Thoracic aorta (tissue), 2 donors: ENCODE data around the gene ATF2. TPM values are rescaled to one million over a fixed set of nuclear protein-coding genes. Genes with fewer than 3 reads are reported as not detected.
"Not testable (repeated sequence)": the region's sequence is repeated elsewhere in the genome, so short reads cannot be mapped to it uniquely, and the experiment has no call there.

Experiments
- ATAC-seq: fragments of 150-250 bp; one replicate; pipeline ENCODE4 v1.8.0; 2017; ENCODE audit warnings: low read depth; ENCODE audit not compliant: insufficient number of reproducible peaks, low FRiP score
- DNase-seq: peaks from one replicate; pipeline ENCODE4 v3.0.0-alpha.2; 2020; ENCODE audit warnings: low spot score
- H3K27ac ChIP-seq, 2 donors: fragments of 200-600 bp; sonication (generic); 1 replicate in 1 of 2; 2 replicates in 1 of 2; pipeline ENCODE4 v1.5.1; 2016; ENCODE audit warnings: mild to moderate bottlenecking in 2 of 2, moderate library complexity in 2 of 2
- H3K27me3 ChIP-seq: fragments of 200-600 bp; sonication (generic); replicated peaks from 2 replicates; pipeline ENCODE4 v1.6.0; 2016; ENCODE audit warnings: mild to moderate bottlenecking; ENCODE audit not compliant: insufficient read depth
- H3K36me3 ChIP-seq: fragments of 200-600 bp; sonication (generic); one replicate; pipeline ENCODE4 v1.5.1; 2016
- H3K4me1 ChIP-seq, 2 donors: fragments of 200-600 bp; sonication (generic); 1 replicate in 1 of 2; 2 replicates in 1 of 2; pipeline versions ENCODE4 v1.5.1 to v1.6.0; 2016; ENCODE audit warnings: low read depth in 2 of 2, mild to moderate bottlenecking in 1 of 2; ENCODE audit not compliant: control insufficient read depth in 1 of 2
- H3K4me3 ChIP-seq: fragments of 200-600 bp; sonication (generic); 2 replicates; pipeline ENCODE4 v1.5.1; 2016; ENCODE audit warnings: mild to moderate bottlenecking
- H3K9me3 ChIP-seq: fragments of 200-600 bp; sonication (generic); 2 replicates; pipeline ENCODE4 v1.5.1; 2016
- CTCF ChIP-seq: fragments of 200-600 bp; sonication (generic); IDR thresholded peaks from one replicate; pipeline ENCODE4 v1.5.1; 2019; ENCODE audit warnings: antibody characterized with exemption
- total RNA-seq, 2 donors: library from RNA; depleted of rRNA; stranded (reverse); fragments of >200 nt; gene quantifications; one replicate each; pipeline versions ENCODE4 v1.1.0 to v1.2.3, GENCODE V29; 2016

The ATF2 gene
- total RNA-seq, 2 donors from 2014 or later = 58.9 to 62.6 TPM

- H3K27ac ChIP-seq = no peak overlapping the region
- H3K36me3 ChIP-seq = no peaks in the 10 kb centered on the region
- no peaks in the 10 kb centered on the region for H3K27me3 ChIP-seq
- no peaks in the 10 kb centered on the region for H3K9me3 ChIP-seq
- no peak overlapping the region for H3K4me3 ChIP-seq
- DNase-seq = no peak
- no peak for ATAC-seq
- TF ChIP-seq CTCF = no peak
- peaks cover 0 to 3% of the 10 kb centered on the region in 2 donors for H3K4me1 ChIP-seq
Measured at GRCh38 chr2:175103191-175103590, 64.8 kb downstream of the ATF2 start.

DNA sequence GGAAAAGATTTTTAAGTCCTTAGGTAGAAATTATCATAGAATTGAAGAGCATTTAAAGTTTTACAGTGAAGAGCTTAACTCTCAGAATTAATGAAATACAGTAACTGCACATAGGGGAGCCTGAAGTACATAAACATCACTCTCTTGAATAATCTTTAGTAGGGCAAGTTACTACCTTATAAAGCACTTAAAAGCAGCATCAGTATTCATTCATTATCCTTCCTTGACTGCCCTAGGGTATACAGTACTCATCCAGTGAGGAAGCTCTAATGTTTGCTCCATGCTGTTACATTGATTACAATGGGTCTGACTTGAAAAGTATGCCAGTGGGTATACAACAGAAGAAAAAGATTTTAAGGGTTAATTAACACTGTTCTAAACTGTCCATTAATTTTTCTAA, 66.5 kb downstream of the ATF2 start:
- Histone ChIP-seq H3K9me3 (no peaks in the 10 kb centered on the region), H3K4me3 (no peak overlapping the region), H3K4me1 (peaks cover 0 to 3% of the 10 kb centered on the region in 2 donors), H3K27ac (no peak overlapping the region), H3K27me3 (no peaks in the 10 kb centered on the region), H3K36me3 (no peaks in the 10 kb centered on the region)
- no peak for TF ChIP-seq CTCF
- ATAC-seq (no peak), DNase-seq (no peak)

GRCh38 chr2:175097297-175097696, 70.7 kb downstream of the ATF2 start:
- DNase-seq (no peak), ATAC-seq (no peak)
- Histone ChIP-seq H3K27ac (no peak overlapping the region), H3K27me3 (no peaks in the 10 kb centered on the region), H3K4me3 (no peak overlapping the region), H3K36me3 (no peaks in the 10 kb centered on the region), H3K4me1 (peaks cover 0 to 3% of the 10 kb centered on the region in 2 donors), H3K9me3 (no peaks in the 10 kb centered on the region)
- TF ChIP-seq CTCF = no peak

- DNase-seq, H3K9me3 ChIP-seq, H3K36me3 ChIP-seq, H3K27me3 ChIP-seq, H3K27ac ChIP-seq, ATAC-seq, H3K4me3 ChIP-seq: not testable (repeated sequence)
- H3K4me1 ChIP-seq = peaks cover 8 to 15% of the 10 kb centered on the region in 2 donors
Measured at GRCh38 chr2:175084117-175084516, 83.9 kb downstream of the ATF2 start.

DNA sequence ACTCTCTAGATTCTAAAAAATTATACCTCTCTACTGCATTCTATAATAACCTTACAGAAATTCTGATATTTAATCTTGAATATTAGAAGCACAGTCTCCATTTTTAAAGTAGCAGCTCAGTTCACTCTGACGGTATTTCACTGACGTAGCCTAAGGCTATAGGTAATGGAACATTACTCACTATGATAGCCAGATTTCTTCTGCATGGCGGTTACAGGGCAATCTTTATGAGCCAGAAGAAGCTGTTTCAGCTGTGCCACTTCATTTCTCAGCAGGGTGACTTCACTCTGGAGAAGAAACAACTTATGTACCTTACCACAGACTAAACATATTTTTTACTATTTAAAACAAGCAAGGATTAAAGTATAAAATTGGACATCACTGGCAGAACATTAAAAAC, 87.5 kb downstream of the ATF2 start:
- peaks cover 10% of the 10 kb centered on the region for H3K36me3 ChIP-seq
- no peak for DNase-seq
- no peaks in the 10 kb centered on the region for H3K27me3 ChIP-seq
- H3K4me1 ChIP-seq = no peaks in the 10 kb centered on the region
- H3K9me3 ChIP-seq = no peaks in the 10 kb centered on the region
- no peak for TF ChIP-seq CTCF
- no peak overlapping the region for H3K4me3 ChIP-seq
- ATAC-seq = no peak
- no peak overlapping the region for H3K27ac ChIP-seq

GRCh38 chr2:175076272-175076671, 91.7 kb downstream of the ATF2 start:
- peaks cover 16% of the 10 kb centered on the region for H3K36me3 ChIP-seq
- no peak for DNase-seq

More at GRCh38 chr2:175076272-175076671, 91.7 kb downstream of the ATF2 start:
- H3K27me3 ChIP-seq = no peaks in the 10 kb centered on the region
- ATAC-seq = no peak
- no peak for TF ChIP-seq CTCF
- H3K4me1 ChIP-seq = no peaks in the 10 kb centered on the region
- H3K9me3 ChIP-seq = no peaks in the 10 kb centered on the region
- no peak overlapping the region for H3K4me3 ChIP-seq
- H3K27ac ChIP-seq = no peak overlapping the region
